OCI-LY3 (cell line): ENCODE measurements around the gene ASCC2.

Experiments
- EZH2phosphoT487 ChIP-seq: fragments of 200-600 bp; shearing (Covaris generic); IDR thresholded peaks from 2 replicates; pipeline ENCODE4 v1.6.1; 2018; ENCODE audit warnings: antibody characterized with exemption, mixed run types, low read depth
- TF ChIP-seq, protein P1 (sequence below): fragments of 200-600, 300-600 bp; sonication (generic); IDR thresholded peaks from 2 replicates; pipeline ENCODE4 v1.5.1; 2014; ENCODE audit warnings: antibody characterized with exemption, low read length, low read depth

- TF ChIP-seq, protein P1, sequence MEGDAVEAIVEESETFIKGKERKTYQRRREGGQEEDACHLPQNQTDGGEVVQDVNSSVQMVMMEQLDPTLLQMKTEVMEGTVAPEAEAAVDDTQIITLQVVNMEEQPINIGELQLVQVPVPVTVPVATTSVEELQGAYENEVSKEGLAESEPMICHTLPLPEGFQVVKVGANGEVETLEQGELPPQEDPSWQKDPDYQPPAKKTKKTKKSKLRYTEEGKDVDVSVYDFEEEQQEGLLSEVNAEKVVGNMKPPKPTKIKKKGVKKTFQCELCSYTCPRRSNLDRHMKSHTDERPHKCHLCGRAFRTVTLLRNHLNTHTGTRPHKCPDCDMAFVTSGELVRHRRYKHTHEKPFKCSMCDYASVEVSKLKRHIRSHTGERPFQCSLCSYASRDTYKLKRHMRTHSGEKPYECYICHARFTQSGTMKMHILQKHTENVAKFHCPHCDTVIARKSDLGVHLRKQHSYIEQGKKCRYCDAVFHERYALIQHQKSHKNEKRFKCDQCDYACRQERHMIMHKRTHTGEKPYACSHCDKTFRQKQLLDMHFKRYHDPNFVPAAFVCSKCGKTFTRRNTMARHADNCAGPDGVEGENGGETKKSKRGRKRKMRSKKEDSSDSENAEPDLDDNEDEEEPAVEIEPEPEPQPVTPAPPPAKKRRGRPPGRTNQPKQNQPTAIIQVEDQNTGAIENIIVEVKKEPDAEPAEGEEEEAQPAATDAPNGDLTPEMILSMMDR, result no peak
- no peak for TF ChIP-seq EZH2phosphoT487
These were observed 69.9 kb downstream of the ASCC2 start for GRCh38 chr22:29768052-29768693.
